Frontal cortex (tissue), 4 donors: ENCODE data around the gene C1orf56. TPM values are rescaled to one million over a fixed set of nuclear protein-coding genes. Genes with fewer than 3 reads are reported as not detected.
A peak's percentile ranks its signal among the peaks of the same experiment; 100 is the strongest.

Experiments used
- DNase-seq, 2 donors: peaks; one replicate each; pipeline ENCODE4 v3.0.0; 2012; ENCODE audit warnings: low spot score in 2 of 2
- FAIRE-seq: peaks from 2 replicates; lab custom pipeline; 2012; peaks lifted over from hg19 to GRCh38; lab: Jason Lieb, UNC
- total RNA-seq: library from RNA; depleted of rRNA; stranded (reverse); fragments of >200 nt; gene quantifications from one replicate; pipeline ENCODE4 v1.2.3, GENCODE V29; 2014
- donor health status: control.
- donor health status: control.
- donor health status: control.

Gene C1orf56
- 2.0 TPM for total RNA-seq

DNA sequence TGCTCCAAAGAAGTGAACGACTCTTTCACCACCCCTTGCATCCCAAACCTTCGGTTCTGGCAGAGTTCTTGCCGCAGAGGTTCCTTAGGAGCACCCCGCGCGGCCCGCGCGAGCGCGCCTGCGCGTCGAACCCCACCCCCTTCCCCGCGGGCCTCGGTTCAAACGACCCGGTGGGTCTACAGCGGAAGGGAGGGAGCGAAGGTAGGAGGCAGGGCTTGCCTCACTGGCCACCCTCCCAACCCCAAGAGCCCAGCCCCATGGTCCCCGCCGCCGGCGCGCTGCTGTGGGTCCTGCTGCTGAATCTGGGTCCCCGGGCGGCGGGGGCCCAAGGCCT, at the start of gene C1orf56:
Gene C1orf56 (plus strand): TSS at position 161 of the 334 bp plus-strand sequence. CDS start 97 bp downstream, at position 258.
- no peak for FAIRE-seq
- DNase-seq, result peak; percentile 78 to 79

DNA sequence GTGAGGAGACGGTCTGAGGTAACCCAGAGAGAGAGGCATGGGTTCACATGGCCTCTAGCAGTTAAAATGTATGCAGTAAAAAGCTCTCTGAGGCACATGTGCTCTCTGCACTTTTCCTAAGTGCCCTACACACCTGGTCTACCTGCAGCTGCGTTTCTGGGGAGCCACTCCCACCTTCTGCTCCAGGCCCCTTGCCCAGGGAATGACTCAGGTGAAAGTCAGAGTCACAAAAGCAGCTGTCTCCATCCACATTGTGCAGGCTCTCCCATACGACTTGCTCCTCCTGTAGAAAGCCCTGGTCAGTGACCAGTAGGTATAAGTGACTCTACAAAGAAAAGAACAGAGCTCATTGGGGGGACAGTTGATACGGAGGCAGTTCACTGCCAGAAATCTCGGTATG, 49.6 kb upstream of the C1orf56 start:
- no peak for FAIRE-seq
- no peak for DNase-seq

DNA sequence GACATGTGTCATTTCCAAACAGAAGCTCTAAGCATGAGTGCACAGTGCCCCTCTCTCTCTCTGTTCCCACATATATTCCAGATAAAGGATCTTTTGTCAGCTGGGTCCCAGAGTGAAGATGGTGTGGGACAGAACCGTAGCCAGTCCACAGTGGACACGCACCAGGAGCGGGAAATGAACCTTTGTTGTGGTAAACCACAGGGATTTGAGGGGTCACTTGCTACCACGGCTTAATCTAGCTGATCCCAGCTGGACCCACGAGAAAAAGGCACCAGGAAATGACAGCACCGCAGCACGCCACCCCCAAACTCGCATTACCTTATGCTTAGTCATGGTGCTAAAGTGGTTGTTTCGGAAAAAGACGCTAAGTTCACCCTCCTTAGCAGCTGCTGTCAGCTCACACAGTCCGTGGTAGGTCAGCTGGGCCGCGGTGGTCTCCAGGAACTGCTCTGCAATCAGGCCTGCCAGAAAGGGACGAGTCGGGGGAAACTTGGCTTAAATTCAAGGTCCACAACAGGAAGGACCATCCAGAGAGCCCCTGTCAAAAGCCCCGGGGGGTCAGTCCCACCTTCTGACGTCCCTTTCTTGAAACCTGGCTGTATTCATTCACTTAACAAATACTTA, 48.4 kb upstream of the C1orf56 start:
- FAIRE-seq, result no peak
- DNase-seq, result no peak

DNA sequence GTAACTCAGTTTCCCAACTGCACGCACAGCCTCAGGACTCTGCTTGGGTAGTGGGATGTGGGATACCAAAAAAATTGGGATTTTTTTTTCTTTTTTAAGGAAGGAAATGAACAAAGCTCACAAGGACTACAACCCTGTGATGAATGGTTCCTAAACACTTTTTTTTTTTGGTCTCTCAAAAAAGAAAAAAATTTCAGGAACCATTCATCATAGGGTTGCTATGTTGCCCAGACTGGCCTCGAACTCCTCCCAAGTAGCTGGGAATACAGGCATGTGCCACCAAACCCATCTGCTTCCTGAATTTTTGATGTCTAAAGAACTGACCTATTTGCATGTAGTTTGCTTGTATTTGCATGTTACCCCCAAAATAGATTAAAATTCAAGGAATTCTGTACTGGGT, 47.6 kb upstream of the C1orf56 start:
- DNase-seq, result no peak
- FAIRE-seq, result no peak

DNA sequence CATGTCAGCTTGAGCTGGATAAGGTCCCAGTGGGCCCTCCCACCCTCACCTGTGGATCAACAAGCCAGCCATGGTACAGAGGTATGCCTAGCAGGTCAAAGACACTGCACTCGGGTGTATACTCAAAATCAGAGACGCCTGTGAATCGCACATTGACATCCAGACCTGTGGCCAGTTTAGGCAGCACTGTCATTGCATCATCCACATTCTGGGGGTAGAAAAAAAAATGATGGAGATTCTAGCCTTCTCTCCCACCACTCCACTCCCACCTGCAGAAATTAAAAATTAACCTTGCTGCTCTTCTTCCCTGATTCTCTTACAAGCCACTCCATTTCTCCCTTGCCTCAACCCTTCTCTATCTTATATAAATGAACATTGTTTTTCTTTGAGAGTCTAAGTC, 47.1 kb upstream of the C1orf56 start:
- DNase-seq (no peak), FAIRE-seq (no peak)

GRCh38 chr1:151001602-151002001, 45.9 kb upstream of the C1orf56 start:
- FAIRE-seq (no peak), DNase-seq (no peak)

DNA sequence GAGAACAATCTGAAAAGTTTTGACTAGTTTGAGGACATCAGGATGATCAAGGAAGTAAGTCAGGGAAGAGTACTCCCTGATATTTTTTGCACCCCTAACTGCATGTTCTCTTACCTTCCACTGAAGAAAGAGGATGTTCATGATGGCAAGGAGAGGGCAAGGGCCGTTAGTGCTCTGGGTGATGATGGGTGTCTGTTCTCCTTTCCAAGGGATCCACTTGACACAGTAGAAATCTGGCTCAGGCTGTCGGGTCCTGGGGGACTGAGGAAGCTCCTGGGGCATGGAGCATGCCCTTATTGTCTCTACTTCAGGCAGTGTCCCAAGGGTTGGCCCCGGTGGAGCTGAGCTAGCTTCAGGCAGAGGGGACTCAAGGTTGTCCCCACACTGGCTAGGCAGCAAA, 45.5 kb upstream of the C1orf56 start:
- DNase-seq (no peak), FAIRE-seq (no peak)

- DNase-seq (no peak), FAIRE-seq (no peak)
Measured at GRCh38 chr1:151002611-151003010, 44.9 kb upstream of the C1orf56 start.

GRCh38 chr1:151003180-151003579, 44.4 kb upstream of the C1orf56 start:
- DNase-seq, result no peak
- no peak for FAIRE-seq

DNA sequence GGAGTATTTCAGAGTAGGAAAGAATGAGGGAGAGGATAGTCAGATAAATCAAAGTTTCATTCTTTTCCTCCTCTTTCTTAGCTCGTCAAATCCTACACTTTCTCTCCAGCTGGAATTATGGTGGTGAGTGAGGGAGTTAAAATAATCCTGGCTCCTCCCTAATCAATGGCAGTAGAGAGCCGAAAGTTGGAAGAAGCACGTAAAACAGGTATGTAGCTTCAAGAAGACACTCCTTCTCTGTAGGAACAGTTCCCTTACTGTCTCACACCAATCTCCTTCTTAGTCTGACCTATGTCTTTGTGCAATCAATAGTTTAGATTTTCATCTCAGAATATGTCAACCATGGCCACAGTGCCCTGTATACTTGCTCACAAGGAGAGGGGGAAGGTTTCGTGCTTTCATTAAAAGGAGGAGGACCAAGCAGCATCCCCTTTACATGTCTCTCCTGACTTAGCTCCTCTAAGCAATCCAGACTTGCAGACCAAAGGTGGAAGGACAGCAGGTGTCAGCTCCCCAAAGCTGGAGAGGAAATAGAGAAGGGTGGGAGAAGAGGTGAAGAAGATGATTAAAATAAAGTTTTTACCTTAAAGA, 41.7 kb upstream of the C1orf56 start:
- DNase-seq (no peak), FAIRE-seq (no peak)

- DNase-seq (peak; percentile 74), FAIRE-seq (no peak)
Measured at GRCh38 chr1:151006327-151007052, 41.1 kb upstream of the C1orf56 start, which contains the start of gene MINDY1. Gene MINDY1, minus strand, starts transcription at chr1:151006902. Its CDS starts 4,285 bp downstream, at chr1:151002617.

DNA sequence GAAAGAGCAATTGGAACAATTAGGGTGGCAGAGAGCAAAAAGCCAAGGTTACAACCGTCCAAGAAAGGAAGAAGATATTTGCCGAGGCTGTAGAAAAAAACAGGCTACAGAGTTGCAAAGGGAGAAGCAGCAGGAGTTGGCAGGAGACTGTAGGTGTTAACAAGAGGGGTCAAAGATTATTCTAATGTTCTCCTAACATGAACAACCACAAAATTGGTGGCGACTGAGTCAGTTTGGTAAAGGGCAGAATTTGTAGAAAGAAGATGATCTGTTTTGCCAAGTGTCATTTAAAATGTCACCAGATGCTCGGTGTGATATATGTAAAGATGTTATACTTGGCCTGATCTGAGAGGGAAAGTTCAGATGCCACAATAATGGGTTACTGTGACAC, 39.7 kb upstream of the C1orf56 start:
- DNase-seq (no peak), FAIRE-seq (no peak)

DNA sequence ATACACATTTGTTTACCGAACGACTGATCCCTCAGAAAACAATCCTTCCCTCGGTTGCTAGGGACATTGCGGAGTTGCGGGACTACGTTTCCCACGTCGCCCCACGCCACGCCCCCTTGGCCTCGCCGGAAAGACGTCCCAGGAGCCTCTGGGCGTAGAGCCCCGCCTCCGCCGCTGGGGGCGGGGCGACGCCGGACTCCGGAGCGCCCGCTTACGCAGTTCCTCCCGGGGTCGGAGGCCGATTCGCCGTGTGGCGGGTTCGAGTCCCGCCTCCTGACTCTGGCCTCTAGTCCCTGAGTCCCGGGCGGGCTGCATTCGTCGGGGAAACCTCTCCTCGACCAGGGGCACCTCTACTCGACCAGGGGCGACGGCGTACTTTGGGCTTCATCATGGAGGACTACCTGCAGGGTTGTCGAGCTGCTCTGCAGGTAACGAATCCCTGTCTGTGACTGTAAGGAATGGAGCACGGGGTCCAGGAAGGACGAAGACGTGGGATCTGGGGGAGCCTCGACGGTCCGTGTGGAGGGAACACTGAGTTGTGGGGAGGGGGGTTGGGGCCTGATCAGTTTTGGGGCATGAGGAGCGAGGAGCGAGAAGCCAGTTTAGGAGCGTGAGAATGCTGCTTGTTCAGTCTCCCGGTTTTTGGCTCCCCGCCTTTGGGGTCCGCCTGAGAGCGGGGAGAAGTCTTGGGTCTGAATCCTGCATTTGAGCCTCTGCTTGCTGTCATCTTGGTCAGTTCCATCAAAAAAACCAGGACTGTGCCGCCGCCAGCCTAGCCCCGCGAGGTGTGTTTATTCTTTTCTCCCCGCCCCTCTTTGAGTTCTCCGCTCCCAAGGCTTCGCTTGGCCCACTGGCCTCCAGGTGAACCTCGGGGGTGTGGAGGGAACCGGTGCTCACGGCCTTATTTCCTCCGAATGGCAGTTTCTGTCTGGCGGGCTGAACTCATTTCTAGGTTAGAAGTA, 39.0 kb upstream of the C1orf56 start, which contains the start of gene PRUNE1:
Gene PRUNE1 (plus strand): TSS at position 206 of the 962 bp plus-strand sequence. CDS start 184 bp downstream, at position 390.
- FAIRE-seq, result no peak
- peak; percentile 91 to 97 for DNase-seq

- no peak for DNase-seq
- no peak for FAIRE-seq
Measured at GRCh38 chr1:151009206-151009587, 38.4 kb upstream of the C1orf56 start.

GRCh38 chr1:151009674-151010345, 37.7 kb upstream of the C1orf56 start:
- DNase-seq (no peak), FAIRE-seq (no peak)

GRCh38 chr1:151010346-151010726, 37.2 kb upstream of the C1orf56 start:
- no peak for FAIRE-seq

GRCh38 chr1:151011154-151011850, 36.2 kb upstream of the C1orf56 start:
- DNase-seq (no peak), FAIRE-seq (no peak)

More at GRCh38 chr1:151010346-151010726, 37.2 kb upstream of the C1orf56 start:
- DNase-seq, result no peak

DNA sequence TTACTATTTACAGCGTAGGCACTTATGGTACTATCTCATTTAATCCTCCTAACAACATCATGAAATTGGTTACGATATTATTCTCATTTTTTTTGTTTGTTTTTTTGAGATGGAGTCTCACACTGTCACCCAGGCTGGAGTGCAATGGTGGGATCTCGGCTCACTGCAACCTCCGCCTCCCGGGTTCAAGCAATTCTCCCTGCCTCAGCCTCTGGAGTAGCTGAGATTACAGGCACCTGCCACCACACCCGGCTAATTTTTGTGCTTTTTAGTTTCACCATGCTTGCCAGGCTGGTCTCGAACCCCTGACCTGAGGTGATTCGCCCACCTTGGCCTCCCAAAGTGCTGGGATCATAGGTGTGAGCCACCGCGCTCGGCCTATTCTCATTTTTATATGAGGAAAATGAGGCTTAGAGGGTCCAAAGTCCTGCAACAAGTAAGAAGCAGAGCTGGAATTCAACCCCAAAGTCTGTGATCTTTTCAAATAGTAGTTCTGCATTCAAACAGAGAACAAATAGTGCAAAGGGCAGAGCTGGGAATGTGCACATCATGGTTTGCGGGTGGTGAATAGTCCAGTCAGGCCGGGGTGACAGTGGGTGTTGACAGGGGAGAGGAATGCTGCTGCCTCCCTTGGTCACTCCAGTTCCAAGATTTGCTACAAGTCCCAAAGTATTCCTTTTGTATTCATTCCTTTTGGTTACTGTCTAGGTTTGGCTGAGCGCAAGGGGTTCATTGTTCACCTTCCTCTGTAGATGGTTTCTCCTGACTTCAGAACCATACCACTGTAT, 34.7 kb upstream of the C1orf56 start:
- DNase-seq (no peak), FAIRE-seq (no peak)
